Stimulated activated CD4-positive, alpha-beta T cell treated with anti-CD3 and anti-CD28 coated beads, Interleukin-2, amount 100 ng/mL, for 4 hours (primary cell): ENCODE results near the gene KCTD11.
"Not testable (repeated sequence)": the region's sequence is repeated elsewhere in the genome, so short reads cannot be mapped to it uniquely, and the experiment has no call there.

Source experiments
- DNase-seq: peaks from one replicate; pipeline ENCODE4 v3.0.0-alpha.2; 2020; ENCODE audit warnings: low read depth

The KCTD11 gene

GRCh38 chr17:7343250-7343649 is 8.7 kb upstream of the KCTD11 start:
- DNase-seq: no peak

GRCh38 chr17:7346761-7347614 is 5.0 kb upstream of the KCTD11 start:
- DNase-seq: no peak

- DNase-seq: no peak
These were observed 4.1 kb upstream of the KCTD11 start for GRCh38 chr17:7347630-7348477.

- no peak for DNase-seq
These were observed 3.3 kb upstream of the KCTD11 start for GRCh38 chr17:7348478-7349242.

- no peak for DNase-seq
These were observed 534 bp downstream of the KCTD11 start for GRCh38 chr17:7352503-7352889.

GRCh38 chr17:7352910-7353635 is 1.1 kb downstream of the KCTD11 start:
- DNase-seq: no peak

GRCh38 chr17:7354262-7354843 is 2.4 kb downstream of the KCTD11 start:
- DNase-seq: no peak

GRCh38 chr17:7355053-7355452 is 3.1 kb downstream of the KCTD11 start, which contains the start of gene TMEM95:
Gene TMEM95 (plus strand): TSS chr17:7355156. CDS start chr17:7355205, 49 bp downstream.
- no peak for DNase-seq

- DNase-seq: no peak
These were observed 3.6 kb downstream of the KCTD11 start for GRCh38 chr17:7355573-7355972.

- DNase-seq: peak; percentile 73
These were observed 4.1 kb downstream of the KCTD11 start for GRCh38 chr17:7356072-7356549.

GRCh38 chr17:7356756-7357155 is 4.8 kb downstream of the KCTD11 start:
- DNase-seq: no peak

GRCh38 chr17:7357381-7357780 is 5.4 kb downstream of the KCTD11 start:
- DNase-seq: no peak

GRCh38 chr17:7361906-7362305 is 9.9 kb downstream of the KCTD11 start:
- no peak for DNase-seq

- DNase-seq: no peak
These were observed 11.3 kb downstream of the KCTD11 start for GRCh38 chr17:7363311-7363710.

GRCh38 chr17:7365963-7366362 is 14.0 kb downstream of the KCTD11 start:
- DNase-seq: not testable (repeated sequence)

- no peak for DNase-seq
These were observed 15.1 kb downstream of the KCTD11 start for GRCh38 chr17:7367083-7367482.

GRCh38 chr17:7367918-7368598 is 16.1 kb downstream of the KCTD11 start:
- no peak for DNase-seq

GRCh38 chr17:7368599-7368994 is 16.6 kb downstream of the KCTD11 start:
- not testable (repeated sequence) for DNase-seq

- DNase-seq: no peak
These were observed 17.9 kb downstream of the KCTD11 start for GRCh38 chr17:7369825-7370224.

- no peak for DNase-seq
These were observed 18.9 kb downstream of the KCTD11 start for GRCh38 chr17:7370853-7371252.
